Stimulated activated CD4-positive, alpha-beta T cell treated with anti-CD3 and anti-CD28 coated beads, Interleukin-1b, Interleukin-23, amount 100 ng/mL, for 48 hours (primary cell): Measurements from ENCODE around the gene PLK4.
"Not testable (repeated sequence)": the region's sequence is repeated elsewhere in the genome, so short reads cannot be mapped to it uniquely, and the experiment has no call there.

ENCODE experiments used
- DNase-seq: peaks from one replicate; pipeline ENCODE4 v3.0.0-alpha.2; 2020

The PLK4 gene

DNA sequence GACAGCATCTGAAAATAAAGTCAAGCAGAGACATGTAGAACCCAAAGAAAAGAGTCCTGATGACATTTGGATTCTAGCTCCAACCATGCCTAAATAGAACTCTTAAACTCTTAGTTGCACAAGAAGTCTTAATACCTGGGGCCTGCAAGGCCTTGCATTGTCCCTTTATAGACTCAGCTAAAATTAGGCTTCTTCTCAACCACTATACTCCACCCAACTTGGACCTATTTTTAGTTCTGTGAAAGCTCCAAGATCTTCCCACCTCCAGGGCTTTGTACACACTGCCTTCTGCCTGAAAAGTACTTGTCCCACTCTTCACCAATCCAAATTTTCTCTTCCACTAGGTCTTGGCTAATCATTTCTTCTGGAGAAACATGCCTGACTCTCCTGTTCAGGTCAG, 36.5 kb downstream of the PLK4 start:
- DNase-seq, result no peak

DNA sequence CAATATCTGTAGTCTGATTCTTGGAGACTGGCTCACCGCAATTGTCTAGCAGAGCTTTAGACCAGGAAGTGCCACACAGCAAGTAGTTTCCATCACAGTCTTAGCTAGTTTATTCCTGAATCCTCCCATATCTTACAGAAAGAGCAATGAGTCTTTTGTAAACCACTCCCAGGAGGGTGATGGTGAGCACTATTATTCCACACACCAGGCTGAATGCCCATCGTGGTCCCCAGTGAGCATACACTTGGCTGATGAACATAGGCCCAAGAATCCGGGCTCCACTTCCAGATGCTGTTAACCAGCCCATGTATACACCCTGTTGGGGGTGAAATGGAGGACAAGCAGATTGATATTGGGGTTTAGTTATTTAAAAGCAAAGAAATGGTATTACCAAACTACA, 39.8 kb downstream of the PLK4 start:
- DNase-seq, result no peak

DNA sequence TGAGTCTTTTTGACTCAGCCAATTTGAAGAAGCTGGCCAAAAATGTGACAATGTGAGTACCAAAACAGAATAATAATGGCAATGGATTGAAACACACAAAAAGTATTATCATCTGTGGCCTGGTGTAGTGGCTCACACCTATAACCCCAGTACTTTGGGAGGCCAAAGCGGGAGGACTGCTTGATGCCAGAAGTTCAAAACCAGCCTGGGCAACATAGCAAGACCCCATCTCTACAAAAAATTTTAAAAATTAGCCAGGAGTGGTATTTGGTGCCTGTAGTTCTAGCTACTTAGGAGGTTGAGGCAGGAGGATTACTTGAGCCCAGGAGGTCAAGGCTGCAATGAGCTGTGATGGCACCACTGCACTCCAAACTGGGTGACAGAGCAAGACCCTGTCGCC, 41.5 kb downstream of the PLK4 start:
- no peak for DNase-seq

DNA sequence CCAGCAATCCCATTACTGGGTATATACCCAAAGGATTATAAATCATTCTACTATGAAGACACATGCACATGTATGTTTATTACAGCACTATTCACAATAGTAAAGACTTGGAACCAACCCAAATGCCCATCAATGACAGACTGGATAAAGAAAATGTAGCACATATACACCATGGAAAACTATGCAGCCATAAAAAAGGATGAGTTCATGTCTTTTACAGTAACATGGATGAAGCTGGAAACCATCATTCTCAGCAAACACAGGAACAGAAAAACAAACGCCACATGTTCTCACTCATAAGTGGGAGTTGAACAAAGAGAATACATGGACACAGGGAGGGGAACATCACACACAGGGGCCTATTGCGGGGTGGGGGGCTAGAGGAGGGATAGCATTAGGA, 45.0 kb downstream of the PLK4 start:
- DNase-seq, result not testable (repeated sequence)

DNA sequence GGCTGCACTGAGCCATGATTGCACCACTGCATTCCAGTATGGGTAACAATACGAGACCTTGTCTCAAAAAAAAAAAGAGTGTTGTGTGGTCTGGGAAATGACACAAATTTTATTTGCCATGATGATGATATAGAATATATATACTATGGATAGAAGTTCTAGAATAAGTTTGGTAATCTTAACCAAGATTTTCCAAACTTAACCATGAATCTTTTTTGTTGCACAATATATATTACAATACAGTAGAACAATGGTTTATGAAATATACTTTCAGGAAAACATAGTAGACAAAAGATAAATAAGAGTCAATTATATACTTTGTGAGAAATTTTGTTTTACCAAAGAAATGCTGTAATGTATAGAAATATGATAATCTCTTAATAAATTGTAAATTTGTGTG, 49.5 kb downstream of the PLK4 start:
- DNase-seq, result no peak

DNA sequence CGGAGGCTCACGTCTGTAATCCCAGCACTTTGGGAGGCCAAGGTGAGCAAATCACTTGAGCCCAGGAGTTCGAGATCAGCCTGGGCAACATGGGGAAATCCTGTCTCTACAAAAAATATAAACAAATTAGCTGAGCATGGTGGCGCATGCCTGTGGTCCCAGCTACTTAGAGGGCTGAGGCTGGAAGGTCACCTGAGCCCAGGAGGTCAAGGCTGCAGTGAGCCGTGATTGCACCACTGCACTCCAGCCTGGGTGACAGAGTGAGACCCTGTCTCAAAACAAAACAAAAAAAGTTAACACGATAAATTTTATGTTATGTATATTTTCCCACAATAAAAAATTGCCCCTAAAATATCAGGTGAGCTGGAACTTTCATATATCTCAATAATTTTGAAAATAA, 51.1 kb downstream of the PLK4 start:
- DNase-seq, result not testable (repeated sequence)

DNA sequence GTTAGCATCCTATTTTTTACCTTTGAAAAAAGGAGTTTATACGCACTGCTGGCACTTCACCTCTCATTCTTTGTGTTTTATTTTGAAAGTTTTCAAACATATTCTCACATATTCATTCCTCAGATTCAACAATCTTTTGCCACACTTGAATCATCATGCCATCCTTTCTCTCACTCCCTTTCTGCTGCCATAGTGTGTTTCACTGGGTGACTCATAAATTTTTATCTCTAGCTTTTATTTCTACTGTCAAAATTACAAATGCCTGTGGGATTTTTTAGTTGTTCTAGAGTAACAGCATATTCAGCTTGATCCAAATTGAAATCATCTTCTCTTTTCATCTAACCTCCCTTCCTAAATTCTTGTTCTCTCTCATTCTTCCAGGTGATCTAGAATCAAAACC, 56.3 kb downstream of the PLK4 start:
- DNase-seq, result no peak
